ENCODE data around the gene ANXA7.
A peak's percentile ranks its signal among the peaks of the same experiment; 100 is the strongest.

The ANXA7 gene

DNA sequence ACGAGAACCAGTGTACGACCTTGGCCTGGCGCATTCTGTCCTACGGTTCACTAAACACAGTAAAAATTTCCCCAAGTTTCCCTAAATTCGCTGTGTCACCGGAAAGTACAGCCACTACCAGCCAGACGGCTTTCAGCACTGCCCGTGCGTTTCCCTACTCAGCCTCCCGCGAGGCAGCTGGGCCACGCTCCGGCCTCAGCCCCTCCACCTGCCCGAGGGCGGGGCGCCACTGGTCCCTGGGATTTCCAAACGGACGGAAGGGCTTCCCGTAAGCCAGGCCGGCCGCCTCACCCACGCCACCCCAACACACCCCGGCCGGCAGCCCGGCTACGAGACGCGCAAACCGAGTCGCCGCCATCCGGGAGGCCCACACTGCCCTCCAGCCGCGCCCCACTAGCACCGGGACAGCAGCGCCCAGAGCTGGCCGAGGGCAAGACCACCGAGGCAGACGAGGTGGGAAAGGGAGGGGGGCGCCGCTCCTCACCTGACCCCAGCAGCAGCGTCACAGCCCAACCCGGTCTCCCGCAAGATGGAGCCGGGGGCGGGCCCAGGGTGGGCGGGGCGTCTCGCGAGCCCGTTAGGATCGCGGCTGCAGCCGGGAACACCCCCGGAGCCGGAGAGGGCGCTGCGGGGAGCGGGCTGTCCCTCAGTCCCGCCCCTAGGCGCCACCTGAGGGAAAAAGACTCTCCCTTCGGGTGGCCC, at the start of gene ANXA7:
TSS of gene ANXA7 (minus strand) at position 531 of the 702 bp plus-strand sequence. CDS start 13,202 bp downstream, outside the sequence.
- DNase-seq (ENCODE audit: low read depth, low spot score), result peak; percentile 52

DNA sequence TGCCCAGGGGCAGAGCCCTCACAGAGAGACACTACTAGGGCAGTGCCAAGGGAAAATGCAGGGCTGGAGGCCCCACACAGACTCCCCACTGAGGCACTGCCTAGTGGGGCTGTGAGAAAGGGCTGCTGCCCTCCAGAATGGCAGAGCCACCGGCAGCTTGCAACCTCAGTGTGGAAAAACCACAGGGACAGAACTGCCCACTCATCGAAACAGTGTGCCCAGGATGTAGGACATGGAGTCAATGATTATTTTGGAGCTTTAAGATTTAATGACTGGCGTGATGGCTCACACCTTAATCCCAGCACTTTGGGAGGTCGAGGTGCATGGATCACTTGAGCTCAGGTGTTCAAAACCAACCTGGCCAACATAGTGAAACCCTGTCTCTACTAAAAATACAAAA, 47.0 kb upstream of the ANXA7 start:
- no peak for DNase-seq (ENCODE audit: low read depth, low spot score)

DNA sequence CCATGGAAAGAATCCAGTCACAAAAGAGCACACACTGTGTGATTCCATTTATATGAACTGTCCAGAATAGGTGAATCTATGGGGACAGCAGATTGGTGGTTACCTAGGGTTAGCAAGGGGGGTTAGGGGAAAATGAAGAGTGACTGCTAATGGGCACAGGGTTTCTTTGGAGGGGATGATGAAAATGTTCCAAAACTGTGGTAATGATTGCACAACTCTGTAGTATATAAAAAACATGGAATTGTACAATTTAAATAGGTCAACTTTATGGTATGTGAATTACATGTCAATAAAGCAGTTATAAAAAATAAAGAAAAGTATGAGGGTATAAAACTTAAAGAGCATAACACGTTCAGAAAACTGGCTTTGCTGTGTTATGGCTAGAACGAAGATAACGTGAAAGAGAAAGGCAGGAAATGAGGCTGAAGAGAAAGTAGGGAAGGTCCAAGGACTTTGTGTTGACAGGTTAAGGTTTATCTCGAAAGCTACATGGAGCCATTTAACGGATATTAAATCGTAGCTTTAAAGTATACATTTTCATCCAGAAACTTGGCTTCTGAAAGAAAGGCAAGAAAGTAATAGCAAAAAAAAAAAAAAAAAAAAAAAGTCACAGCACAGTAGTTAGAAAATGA, 45.9 kb upstream of the ANXA7 start:
- no peak for DNase-seq (ENCODE audit: low read depth, low spot score)

DNA sequence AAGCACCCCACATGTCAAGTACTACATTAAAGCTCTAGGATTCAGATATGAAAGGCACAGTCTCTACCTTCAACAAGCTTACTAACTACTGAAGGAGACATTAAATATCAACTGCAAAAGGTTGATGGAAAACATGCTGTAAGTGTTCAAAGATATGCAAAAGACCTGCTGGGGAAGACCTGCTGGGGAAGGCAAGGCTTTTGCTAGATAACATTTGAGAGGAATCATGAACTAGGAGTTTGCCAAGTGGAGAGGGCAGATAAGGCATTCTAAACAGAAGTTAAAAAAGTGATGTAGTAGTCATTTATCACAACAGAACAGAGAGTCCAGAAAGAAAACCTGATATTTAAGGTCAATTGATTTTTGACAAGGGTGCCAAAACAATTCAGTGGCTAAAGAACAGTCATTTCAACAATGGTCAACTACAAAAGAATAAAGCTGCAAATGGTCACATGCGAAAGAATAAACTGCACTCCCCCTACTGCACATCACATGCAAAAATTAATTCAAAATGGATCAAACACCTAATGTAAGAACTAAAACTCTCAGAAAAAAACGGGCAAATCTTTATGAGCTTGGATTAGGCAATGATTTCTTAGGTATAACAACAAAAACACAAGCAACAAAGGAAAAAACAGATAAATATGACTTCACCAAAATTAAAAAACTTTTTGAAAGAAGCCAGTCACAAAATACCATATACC, 42.5 kb upstream of the ANXA7 start:
- DNase-seq (ENCODE audit: low read depth, low spot score), result no peak

DNA sequence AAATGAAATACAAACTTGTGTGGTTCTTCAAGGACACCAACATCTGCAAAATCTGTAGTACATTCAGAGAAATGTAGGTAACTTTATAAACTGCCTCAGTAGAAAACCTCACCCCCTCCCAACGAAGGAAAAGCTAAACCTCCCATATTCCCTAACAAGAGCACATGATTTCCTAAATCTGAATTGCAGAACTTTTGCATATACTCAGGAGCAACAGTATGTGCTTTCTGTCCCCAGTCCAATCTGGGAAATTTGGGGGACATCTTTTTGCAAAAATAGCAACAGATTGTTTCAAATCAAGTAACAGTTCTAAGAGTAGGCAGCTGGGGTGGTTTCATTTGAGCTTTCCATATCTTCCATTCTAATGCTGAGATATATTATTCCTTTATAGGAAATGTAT, 35.3 kb upstream of the ANXA7 start:
- no peak for DNase-seq (ENCODE audit: low read depth, low spot score)

DNA sequence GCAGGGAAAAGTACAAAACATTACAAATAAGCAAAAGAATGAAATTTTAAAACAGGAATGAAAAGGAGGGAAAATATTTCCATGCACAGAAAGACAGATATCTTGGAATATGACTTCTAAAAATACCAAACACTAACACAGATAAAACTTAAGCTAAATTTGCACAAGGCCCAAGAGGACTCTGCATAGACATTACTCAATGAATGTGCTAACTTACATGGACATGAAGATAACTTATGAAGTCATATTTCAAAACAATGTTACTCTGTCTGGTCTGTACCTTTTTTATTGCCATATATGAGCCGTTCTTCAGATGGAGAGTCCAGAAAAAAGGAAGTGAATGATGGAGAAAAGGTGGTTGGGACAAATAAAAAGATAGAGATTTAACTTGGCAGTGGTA, 34.5 kb upstream of the ANXA7 start:
- no peak for DNase-seq (ENCODE audit: low read depth, low spot score)

DNA sequence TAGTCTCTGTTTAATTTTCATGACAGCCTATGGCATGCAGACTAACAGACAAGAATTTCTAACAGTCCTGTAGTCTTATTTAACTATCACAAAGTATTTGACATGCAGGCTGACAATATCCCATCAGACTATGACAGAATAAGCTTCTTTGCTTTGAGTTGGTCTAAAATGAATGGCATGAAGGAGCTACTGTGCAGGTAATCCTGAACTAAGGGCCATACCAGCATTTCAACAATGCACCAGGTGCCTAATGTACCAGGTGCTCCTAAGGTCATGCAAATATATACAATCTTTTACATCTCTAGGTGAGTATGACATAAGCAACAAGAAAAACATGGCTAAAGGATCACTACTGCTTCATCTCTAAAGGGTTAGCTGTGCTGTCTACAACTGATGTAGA, 33.1 kb upstream of the ANXA7 start:
- no peak for DNase-seq (ENCODE audit: low read depth, low spot score)

DNA sequence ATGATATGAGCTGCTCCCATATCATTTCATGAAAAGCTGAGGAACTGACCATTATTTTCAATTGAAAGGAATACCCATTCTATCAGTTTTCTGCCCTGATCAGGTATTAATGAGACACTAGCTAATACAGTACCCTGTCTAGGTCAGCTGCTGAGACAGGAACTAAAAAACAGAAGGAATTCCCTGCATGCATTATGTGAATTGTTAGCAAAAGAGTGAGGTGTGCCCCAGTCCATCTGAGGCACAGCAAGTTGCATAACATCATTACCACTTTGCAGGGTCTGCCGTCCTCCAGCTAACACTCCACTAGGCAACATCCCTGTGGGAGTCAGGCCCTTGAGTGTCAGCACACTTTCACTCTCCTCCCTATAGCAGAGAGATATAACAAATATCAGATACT, 30.6 kb upstream of the ANXA7 start:
- DNase-seq (ENCODE audit: low read depth, low spot score), result no peak

DNA sequence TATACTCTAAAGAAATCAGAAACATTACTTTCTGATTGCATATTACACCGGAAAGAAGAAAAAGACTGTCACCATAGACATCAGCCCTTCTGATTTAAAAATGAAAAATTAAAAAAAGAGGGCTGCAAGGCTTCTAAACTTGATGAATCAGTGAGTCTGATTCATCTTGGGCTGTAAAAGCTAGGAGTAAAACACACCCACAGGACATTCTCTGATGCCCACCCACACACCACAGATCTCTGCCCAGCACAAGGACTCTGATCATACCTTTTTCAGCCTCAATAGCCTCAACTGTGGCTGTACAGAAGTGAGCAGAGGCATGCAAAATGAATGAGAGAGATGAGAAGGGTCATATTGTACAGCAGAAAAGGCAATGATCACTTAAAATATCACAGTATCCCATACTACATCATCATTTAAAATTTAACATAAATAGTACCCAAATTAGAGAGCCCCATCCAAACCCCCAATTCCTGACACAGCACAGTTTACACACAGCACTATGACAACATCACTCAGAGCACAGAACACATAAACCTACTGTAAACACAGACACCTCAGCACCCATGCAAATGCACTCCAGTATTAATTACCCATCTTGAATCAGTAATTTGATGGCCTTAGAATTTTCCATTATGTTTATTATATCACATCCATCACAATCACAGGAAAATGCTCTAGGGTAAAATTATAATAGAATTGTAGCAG, 25.9 kb upstream of the ANXA7 start:
- DNase-seq (ENCODE audit: low read depth, low spot score), result no peak

DNA sequence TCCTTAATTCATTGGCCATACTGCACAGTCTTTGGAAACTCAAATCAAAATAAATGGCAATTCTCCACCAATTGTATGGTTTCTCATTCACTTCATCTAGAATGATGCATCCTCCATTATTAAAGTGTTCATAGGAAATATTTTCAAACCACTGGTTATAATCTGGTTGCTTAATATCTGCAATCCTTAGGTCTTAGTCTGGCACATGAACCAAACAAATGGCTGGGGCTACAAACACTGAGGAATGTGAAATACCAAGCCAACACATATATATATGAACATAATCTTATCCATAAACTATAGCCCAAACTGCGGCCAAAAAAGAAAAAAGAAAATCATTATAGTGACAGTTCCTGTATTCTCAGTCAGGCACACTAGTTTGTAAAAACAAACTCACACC, 25.2 kb upstream of the ANXA7 start:
- no peak for DNase-seq (ENCODE audit: low read depth, low spot score)

DNA sequence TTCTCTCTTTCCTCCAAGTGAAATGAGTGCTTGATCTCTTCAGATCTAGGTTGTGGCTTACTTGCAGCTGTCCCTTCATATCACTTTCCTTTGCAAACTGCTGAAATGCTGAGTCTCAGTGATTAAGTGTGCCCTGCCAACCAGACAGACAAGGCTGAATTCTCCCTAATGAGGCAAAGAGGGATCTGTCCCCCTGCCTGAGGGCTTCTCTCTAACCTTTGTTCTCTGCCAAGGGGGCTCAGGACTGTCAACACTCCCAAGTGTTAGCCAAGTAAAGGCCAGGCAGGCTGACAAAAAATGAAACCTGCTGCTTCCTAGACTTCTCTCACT, 19.6 kb upstream of the ANXA7 start, which contains the start of gene MSS51:
TSS of gene MSS51 (minus strand) at position 24 of the 330 bp plus-strand sequence. CDS start 5,277 bp downstream, outside the sequence.
- DNase-seq (ENCODE audit: low read depth, low spot score), result no peak

DNA sequence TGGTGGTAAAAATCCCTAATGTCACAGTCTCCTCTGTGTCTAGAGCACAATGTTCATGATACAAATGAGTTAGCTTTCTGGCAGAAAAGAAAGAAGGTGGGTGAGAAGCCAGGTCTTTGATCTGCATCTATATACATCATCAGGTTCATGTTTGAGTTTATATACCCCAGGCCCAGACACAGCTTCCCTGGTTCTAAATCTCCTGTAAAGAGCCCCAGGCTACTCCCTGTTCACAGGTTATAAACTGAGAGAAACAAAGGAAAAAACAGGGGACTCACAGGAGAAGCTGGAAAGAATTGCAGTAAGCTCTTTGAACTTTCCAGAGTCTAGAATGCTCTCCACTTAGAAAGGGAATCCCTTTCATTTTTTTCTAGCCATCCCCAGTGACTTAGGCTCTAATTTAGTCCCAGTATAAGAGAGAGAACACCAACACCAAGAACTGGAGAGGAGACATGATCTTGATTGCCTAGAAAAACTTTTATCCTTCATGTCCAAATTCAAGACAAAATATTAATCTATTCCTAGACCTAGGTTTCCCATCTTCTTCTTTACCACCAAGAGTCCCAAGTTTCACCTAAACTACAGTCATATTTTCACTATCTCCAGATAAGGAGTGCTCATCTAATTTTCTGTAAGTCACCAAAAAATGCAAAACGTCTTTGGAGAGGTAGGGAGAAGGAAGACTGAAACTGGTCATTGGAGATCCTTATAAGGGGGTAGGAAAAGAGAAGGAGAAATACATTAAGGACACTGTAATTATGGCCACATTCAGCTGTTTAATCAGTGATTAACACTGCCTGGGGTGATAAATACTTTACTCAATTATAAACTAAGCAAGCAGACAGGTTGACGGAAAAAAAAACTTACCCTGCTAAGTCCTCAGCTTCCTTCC, 19.0 kb upstream of the ANXA7 start:
- no peak for DNase-seq (ENCODE audit: low read depth, low spot score)

DNA sequence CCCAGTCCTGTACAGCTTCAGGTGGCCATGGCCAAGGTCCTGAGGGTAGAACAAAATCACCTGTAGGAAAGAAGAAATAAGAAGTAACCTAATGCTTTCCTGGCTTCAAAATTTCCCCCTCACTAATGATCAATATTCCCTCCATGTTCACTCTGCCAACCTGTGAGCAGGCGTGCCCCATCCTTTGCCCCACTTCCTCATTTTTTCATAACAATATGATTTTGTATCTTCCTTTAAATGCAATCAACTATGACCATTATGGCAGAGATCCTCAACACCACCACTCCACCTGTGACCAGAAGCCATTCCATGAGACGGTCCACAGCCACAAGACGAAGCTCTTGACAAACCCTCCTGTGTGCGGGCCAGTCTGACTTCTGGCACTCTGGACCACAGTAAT, 12.5 kb upstream of the ANXA7 start:
- no peak for DNase-seq (ENCODE audit: low read depth, low spot score)

DNA sequence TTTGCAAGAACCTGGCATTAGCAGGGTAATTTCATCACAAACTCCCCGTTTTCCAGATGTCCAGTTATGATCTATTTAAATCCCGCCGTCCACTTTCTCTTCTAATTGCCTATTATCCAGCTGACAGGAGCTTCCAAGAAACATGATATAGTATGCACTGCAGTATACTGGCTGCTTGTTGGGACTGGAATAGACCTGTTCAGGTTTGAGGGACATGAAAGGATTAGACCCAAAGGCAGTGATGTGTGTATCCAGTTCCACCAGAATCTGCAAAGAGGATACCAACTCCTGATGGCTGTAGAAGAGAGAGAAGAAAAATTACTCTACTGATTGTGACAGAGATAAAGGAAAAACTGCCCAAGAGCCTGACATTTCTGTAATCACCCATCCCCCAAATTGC, 10.6 kb upstream of the ANXA7 start:
- DNase-seq (ENCODE audit: low read depth, low spot score), result no peak

DNA sequence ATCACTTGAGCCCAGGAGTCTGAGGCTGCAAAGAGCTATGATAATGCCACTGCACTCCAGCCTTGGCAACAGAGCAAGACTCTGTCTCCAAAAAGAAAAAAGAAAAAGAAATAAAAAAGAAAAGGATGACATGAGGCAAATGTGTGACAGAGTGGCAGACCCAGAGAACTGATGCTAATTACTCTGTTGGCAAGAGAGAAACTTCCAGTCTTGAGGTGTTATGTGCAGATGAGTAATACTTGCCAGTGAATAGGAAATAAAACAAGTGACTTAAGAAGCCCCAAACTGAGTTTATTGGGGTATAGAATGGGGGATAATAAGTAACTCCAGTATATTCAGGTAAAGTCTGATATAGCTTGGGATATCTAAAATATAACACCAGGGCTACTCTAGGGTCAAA, 9.5 kb upstream of the ANXA7 start:
- no peak for DNase-seq (ENCODE audit: low read depth, low spot score)

DNA sequence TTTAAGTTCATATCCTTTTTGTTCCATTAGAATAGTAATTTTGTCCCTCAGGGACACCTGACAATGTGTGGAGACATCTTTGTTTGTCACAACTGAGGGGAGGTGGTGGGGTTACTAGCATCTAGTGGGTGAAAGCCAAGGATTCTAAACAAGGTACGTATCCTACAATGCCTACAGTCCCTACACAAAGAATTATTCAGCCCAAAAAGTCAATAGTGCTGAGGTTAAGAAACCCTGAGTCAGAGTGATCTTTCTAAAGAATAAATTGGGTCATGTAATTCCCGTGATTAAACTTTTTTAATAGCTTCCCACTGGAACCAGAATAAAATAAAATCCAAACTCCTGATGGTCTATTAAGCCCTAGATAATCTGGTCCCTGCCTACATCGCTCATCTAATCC, 2.7 kb upstream of the ANXA7 start:
- DNase-seq (ENCODE audit: low read depth, low spot score), result no peak

DNA sequence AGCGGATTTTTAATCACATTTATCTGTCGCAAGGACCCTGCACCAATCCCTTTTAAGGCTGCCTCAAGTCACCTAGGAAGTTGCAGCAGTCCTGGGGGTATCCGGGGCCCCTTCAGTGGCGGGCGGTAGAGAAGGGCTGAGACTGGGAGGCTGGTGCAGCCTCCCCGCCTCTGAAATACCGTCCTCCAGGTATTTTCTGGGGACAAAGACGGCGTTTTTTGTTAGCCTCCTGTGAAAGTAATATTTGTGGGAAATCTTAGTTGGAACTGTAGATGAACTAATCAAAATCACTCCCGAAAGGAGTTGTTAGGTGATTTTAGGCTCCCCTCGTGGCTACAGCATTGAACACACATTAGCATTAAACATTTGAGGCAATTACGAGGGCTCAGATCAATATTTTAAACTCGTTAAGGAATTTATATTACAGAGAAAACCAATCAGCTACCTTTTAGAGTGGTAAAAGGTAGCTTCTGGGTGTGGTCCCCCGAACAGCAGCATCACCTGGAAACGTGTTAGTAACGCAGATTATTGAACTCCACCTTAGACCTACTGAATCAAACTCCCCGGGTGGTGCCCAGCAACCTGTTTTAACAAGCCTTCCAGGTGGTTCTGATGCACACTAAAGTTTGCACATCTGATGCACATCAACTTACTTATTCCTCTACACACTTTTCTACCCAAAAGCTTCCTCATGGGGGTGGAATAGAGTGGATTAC, 530 bp upstream of the ANXA7 start:
- DNase-seq (ENCODE audit: low read depth, low spot score), result no peak

DNA sequence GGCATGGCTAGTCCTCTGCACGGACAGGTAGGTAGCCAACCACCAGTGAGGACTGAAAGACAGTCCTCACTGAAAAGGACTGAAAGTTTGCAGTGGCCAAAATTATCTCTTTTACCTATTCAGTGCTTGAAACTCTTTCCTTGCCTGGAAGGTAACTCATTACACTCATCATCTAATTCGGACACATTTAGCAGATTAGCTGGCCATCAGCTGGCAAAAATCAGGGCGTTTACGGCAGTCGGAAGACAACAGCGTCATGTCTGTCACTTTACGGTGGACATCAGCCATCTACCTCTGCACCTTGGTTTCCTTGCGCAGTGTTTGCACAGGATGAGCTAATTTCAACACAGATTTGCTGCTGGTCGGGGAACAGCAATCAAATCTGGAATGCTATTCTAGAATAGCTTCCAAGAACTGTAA, 740 bp downstream of the ANXA7 start:
- DNase-seq (ENCODE audit: low read depth, low spot score), result no peak

DNA sequence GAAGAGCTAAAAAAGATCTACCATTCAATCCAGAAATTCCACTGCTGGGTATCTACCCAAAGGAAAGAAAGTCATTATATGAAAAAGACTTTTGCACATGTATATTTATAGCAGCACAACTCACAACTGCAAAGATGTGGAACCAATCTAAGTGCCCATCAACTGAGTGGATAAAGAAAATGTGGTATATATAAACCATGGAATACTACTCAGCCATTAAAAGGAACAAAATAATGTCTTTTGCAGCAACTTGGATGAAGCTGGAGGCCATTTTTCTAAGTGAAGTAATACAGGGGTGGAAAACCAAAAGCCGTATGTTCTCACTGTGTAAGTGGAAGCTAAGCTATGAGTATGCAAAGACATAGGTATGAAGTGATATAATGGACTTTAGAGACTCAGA, 3.0 kb downstream of the ANXA7 start:
- no peak for DNase-seq (ENCODE audit: low read depth, low spot score)

DNA sequence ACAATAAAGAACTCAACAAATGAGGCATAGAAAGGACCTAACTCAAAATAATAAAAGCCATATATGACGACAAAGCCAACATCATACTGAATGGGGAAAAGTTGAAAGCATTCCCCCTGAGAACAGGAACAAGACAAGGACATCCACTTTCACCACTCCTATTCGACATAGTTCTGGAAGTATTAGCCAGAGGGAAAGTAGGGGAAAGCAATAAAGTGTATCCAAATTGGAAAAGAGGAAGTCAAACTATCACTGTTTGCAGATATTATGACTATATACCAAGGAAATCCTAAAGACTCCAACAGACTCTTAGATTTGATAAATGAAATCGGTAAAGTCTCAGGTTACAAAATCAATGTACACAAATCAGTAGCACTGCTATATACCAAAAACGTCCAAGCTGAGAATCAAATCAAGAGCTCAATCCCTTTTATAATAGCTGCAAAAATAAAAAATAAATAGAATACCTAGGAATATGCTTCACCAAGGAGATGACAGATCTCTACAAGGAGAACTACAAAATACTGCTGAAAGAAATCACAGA, 4.8 kb downstream of the ANXA7 start:
- no peak for DNase-seq (ENCODE audit: low read depth, low spot score)

Data from smooth muscle cell of the brain vasculature (primary cell).